Stimulated activated CD8-positive, alpha-beta memory T cell treated with anti-CD3 and anti-CD28 coated beads, Interleukin-2, amount 100 ng/mL, for 48 hours (primary cell): ENCODE results near the gene SAMD4A.

Experiments
- DNase-seq, 2 donors: peaks; one replicate each; pipeline ENCODE4 v3.0.0-alpha.2; 2020; ENCODE audit warnings: low read depth in 2 of 2

Gene SAMD4A

GRCh38 chr14:54683882-54684794, 117.2 kb downstream of the SAMD4A start:
- DNase-seq = no peak

DNA sequence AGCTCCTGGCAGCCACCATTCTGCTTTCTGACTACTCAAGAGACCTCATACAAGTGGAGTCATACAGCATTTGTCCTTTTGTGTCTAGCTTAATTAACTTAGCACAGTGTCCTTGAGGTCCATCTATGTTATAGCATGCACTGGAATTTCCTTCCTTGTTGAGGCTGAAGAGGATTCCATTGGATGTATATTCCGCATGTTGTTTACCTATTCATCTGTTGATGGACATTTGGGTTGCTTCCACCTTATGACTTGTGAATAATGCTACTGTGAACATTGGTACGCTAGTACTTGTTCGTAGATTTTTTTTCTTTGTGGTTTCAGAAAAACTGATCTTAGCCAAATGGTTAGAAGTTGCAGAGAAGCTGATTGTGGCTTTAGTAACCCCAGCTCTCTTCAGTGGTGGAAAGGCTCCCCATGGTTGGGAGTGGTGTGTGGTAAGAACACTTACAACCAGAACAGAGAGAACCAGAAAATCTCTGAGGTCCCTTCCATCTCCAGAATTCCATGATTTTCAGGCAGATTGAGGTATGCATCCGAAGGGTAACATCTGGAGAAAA, 118.4 kb downstream of the SAMD4A start:
- no peak for DNase-seq

DNA sequence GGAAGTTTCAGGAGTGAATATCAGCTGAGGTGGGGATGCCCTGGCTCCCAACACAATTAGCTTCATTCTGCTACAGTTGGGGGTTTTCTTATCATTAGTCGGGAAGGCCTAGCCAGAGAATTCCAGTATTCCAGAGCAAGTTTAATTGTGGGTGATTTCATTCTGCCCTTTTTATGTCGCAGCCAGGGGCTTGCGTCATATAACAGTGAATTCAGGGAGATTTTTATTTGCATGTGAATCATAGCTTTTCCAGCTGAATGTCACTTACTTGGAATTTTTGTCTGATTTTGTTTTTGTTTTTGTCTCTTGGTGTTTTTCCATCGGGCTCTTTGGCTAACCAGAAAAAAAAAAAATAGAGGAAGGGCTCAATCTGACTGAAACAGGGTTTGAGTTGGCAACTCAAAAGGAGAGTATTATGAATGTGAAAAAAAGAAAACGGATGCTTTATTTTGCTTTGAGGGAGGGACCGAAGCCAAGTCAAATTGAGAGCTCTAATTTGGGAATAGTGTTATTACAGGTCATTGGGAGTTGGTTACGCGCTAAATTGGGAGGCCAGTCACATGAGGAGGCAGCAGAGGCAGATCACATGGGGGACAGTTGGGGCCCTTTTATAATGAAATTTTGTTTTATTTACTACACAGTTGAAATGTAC, 119.4 kb downstream of the SAMD4A start:
- DNase-seq = no peak

DNA sequence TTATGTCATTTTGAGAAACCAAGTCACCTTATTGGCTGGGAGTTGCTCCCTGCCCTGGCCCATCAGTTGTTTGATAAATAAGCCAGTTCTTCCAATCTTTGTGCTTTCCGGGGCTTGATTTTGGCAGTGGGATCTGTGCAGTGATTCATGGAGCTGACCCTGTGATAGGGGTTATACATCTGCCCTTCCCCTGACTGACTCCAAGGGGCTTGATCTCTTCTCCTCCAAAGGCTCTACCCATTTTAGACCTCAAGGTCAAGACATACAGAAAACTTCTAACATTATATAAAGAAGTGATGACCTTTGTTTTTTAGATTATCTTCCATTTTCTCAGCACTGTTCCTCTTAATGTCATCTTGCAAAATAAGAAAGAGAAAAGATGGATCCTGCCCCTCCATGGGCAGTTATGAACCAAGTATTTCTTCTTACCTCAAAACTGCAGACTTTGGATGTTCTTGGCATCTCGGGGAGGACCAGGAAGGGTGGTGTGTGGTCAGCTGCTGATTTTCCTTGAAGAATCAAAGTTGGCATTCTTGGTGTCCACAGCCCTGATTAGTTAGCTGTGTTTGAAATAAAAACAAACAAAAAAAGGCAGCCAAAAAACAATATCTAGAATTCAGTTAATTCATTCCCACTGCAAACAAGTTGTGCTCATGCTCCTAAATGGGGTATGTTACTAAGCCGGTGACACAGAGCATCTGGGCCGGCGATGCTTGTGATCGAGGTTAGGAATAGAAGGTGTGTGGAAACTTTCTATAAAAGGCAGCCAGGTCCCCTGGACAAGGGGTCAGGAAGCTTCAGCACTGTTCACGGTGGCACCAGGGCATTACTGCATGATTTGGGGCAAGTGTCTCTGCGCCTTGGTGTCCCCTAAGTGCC, 120.2 kb downstream of the SAMD4A start:
- no peak for DNase-seq

DNA sequence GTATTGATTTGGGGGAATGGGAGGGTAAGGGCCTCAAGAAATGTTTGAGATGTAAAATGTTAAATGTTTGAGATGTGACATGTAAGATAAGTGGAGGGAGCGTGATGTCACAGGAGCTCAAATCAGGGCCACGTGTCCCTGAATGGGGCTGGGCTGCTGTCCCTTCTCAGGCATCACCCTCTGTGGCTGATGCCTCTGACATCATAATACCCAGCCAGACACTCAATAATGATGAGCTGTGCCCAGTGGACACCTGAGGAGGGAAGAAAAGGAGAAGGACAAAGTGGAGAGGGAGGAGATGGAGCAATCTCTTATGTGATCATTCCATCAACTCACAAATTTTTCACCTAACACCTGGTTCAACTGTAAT, 120.8 kb downstream of the SAMD4A start:
- no peak for DNase-seq

DNA sequence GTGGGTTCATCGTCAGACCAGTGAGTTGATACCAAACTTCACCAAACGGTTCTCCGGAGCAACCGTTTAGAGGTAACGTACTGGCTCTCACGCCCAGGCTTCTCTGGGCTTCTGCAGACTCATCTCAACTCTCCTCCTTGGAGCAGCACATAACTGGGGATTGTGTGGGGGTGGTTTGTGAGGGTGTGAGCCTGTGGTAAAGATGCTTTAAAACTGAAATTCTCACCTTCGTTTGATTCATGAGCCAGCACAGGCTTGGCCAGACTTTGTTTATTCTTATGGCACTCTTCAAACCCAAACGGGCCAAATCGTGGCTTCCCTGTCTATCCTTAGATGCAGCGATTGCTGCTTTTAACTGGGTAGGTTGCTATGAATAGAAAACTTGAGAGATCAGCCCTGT, 121.3 kb downstream of the SAMD4A start:
- DNase-seq = peak in 1 of 2 donors; percentile 16

DNA sequence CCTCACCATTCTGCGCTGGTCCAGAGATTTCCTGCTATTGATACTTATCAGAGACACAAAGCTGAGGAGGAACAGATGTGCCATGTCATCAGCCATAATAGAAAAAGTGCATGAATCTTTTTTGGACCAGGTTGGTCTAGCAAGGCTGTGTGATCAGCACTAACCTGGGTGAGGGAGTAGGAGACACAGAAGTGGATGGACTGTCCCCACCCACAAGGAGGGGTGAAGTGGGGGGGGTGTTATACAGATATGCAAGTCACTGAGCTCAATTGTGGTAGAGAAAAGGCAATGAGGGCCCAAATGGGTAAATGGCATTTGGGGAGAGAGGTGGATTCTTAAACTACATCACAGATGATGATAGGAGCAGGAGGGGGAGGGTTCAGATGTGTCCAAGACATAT, 123.0 kb downstream of the SAMD4A start:
- DNase-seq = no peak

- DNase-seq = no peak
These were observed 124.0 kb downstream of the SAMD4A start for GRCh38 chr14:54690887-54691286.

DNA sequence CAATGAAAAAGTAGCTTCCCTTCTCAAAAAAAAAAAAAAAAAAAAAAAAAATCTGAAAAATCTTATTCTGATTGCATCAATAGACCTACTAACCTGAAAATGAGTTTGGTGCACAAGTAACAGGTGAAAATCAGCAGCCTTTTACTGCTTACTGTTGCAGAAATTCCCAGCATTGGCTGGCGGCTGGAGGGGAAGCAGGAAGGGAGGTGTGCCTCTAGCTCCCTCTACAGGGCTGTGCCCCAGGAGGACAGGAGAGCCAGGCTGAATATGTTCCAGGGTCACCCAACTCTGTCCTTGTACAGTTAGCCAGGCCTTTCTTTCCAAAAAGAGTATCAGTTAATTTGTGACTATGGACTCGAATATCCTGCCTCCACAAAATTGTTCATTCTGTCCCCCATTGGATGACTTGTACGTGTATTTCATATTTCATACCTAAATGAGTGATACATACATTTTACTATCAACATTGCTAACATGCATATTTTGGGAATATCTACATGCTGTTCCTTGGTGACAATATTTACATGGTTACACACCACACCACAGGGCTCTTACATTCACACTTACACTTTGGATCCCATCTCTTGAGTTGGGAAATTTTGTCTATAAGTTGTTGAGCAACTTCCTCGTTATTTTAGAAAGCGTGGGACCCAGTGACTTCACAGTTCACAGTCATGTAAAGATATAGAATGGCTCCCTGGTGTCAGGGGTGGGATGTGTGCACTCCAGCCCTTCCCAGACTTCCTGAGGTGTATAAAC, 124.8 kb downstream of the SAMD4A start:
- peak; percentile 28 to 38 for DNase-seq

DNA sequence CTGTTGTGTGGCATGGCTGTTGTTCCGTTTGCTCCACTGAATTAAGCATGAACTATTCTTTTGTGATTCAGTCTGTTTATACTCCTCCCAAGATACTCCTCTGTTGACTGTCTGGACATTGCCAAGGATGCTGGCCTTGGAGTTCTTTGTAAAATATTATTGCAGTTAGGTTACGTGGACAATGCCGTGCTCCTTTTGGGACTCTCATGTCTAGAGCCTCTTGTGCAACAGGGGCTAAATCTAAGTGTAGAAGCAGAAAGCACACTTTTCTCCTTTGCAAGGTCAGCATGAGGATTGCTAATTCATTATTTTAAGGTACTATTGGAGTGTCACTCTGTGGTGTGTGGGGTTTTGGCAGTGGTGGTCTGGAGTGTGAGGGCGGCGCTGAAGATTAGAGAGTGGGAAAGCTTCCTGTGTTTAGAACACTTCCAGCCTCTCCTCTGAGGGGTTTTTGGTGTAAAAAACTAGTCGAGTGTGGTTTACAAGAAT, 125.4 kb downstream of the SAMD4A start:
- no peak for DNase-seq

DNA sequence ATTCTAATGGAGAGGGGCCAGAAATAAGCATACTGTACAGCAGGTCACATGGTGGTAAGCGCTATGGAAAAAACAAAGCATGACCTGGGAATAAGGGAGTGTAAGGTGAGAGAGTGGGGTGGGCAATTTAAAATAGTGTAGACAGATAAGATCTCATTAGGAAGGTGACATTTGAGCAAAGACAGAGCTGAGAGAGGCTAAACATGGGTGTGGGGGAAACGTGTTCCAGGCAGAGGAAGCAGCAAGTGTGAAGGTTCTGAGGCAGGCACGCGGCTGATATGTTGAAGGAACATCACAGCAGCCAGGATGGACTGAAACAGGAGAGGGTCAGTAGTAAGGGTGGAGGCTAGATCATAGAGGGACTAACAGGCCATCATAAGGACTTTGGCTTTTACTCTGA, 126.8 kb downstream of the SAMD4A start:
- DNase-seq = no peak

- DNase-seq = no peak
These were observed 128.3 kb downstream of the SAMD4A start for GRCh38 chr14:54695196-54695595.

DNA sequence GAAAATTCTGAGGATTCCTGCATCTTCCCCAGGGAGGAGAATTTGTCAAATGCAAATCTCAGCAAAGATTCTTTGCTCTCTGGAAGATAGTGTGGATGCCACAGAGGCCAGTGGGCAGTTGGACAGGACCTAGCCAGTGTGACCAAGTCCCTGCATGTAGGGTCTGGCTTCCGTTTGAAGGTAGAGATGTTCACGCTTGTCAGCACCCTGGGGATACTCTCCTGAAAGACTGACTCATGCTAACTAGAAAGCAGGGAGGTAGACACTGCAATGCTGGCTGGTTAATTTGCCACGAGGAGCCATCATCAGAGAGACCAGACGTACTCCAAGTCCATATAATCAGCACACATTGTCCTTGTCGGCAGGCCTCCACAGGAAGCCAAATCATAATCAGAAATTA, 130.1 kb downstream of the SAMD4A start:
- DNase-seq = no peak

- no peak for DNase-seq
These were observed 130.9 kb downstream of the SAMD4A start for GRCh38 chr14:54697803-54698202.

- DNase-seq = no peak
These were observed 131.6 kb downstream of the SAMD4A start for GRCh38 chr14:54698501-54698900.

DNA sequence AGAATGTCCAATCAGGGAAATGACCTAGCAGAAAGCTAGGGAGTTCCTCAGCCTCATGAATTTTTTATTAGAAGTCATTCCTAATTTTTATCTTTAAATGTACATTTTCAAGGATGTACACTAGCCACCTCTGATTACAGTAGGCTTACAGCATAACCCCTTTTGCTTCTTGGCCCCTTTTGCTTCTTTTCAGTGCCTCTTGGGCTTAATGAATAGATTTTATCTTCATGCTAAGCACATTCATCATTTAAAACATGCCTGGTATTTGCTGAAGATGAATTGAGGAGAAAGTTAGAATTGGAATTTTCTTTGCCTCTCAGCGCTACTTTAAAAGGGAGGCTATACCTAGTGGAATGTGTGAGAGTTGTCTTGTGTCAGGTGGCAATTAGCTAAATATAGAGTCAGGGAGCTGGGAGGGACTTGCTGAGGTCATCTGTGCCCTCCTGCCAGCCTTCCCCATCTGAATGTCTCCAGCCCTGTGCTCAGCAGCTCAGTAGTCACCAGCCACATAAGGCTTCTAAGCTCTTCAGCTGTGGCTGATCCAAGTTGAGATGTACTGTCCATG, 132.1 kb downstream of the SAMD4A start:
- no peak for DNase-seq

DNA sequence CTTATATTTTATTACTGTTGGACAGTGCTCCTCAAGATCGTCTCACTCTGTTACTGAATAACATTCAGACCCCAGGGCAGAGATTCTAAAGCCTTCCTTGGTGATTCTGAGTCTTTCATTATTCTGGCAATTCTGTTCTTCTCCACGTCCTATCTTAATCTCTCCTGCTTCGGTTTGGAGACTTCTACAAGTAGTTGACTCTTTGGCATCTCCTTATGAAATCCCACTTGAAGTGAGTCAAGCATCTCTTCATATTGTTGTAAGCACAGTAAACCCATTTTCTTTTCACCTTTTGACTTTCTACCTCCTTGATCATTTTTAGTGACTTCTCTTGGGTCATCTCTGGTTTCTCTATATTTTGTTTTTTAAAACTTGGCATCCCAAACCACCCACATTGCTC, 132.8 kb downstream of the SAMD4A start:
- DNase-seq = no peak

DNA sequence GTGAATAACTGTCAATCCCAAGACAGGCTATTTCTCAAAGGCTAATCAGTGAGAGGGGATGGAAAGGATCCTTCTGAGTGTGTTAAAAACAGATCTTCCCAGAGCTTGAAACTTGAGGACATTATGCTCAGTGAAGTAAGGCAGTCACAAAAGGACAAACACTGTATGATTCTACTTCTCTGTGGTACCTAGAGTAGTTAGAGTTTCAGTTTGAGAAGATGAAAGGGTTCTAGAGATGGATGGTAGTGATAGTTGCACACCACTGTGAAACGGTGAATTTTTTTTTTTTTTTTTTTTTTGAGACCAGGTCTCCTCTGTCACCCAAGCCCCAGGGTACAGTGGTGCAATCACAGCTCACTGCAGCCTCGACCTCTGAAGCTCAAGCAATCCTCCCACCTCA, 133.8 kb downstream of the SAMD4A start:
- no peak for DNase-seq

DNA sequence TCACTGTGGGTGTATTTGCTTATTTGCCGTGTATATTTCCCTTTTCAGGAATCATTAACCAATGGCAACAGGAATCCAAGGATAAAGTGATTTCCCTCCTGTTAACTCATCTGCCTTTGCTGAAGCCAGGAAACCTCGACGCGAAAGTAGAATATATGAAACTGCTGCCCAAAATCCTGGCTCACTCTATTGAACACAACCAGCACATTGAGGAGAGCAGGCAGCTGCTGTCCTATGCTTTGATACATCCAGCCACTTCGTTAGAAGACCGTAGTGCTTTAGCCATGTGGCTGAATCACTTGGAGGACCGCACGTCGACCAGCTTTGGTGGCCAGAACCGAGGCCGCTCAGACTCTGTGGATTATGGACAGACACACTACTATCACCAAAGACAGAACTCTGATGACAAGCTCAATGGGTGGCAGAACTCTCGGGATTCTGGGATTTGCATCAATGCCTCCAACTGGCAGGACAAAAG, 135.1 kb downstream of the SAMD4A start:
- no peak for DNase-seq

DNA sequence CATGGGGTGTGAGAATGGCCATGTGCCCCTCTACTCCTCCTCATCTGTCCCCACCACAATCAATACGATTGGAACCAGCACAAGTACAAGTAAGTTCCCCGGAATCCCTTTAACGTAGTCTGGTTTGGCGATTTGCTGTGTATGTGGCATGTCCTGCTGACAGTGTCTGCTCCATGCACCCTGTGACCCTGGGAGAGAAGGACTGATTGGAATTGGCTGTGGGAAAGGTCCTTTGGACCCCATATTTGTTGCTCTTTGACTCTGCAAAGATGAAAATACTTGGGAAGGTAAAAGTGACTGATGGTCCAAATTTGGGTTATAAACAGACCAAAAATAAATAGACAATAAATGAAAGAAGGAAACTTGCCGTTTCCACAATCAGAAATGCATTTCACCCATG, 135.6 kb downstream of the SAMD4A start:
- DNase-seq = no peak

- no peak for DNase-seq
These were observed 136.2 kb downstream of the SAMD4A start for GRCh38 chr14:54703082-54703481.
